GM21390 (cell line): ENCODE data around the gene HOXC9.

Experiments
- ATAC-seq: cut with Tn5 transposase; IDR thresholded peaks from one replicate; pipeline ENCODE4 v1.9.1; 2021; ENCODE audit not compliant: unreplicated experiment

Gene HOXC9

DNA sequence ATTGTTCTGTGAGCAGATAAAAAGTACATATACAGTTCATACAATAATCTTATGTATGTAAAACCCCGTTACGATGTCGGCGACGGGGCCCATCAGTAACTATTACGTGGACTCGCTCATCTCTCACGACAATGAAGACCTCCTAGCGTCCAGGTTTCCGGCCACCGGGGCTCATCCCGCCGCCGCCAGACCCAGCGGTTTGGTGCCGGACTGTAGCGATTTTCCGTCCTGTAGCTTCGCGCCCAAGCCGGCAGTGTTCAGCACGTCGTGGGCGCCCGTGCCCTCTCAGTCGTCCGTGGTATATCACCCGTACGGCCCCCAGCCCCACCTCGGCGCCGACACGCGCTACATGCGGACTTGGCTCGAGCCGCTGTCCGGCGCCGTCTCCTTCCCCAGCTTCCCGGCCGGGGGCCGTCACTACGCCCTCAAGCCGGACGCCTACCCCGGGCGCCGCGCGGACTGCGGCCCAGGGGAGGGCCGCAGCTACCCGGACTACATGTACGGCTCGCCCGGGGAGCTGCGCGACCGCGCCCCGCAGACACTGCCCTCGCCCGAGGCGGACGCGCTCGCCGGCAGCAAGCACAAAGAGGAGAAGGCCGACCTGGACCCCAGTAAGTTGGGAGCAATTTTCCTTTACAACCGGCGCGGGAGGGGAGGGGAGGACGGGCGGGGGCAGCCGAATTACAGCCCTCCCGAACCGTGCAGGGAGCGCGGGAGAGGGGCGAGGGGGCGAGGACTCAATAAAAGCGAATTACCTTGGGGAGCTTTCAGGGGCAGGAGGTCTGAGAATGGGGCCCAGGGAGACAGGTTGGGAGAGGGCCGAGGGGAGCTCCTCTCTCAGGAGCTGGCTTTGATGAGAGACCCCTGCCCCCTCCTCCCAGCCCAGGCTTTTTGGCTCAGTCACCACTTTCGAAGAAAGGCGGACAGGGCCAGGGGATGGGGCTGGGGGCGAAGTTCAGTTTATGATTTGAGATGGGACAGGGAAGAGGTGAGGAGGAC lies at the start of gene HOXC9:
Gene HOXC9, plus strand, starts transcription at position 46 of the 999 bp plus-strand sequence. Its CDS starts 28 bp downstream, at position 74.
- no peak for ATAC-seq

DNA sequence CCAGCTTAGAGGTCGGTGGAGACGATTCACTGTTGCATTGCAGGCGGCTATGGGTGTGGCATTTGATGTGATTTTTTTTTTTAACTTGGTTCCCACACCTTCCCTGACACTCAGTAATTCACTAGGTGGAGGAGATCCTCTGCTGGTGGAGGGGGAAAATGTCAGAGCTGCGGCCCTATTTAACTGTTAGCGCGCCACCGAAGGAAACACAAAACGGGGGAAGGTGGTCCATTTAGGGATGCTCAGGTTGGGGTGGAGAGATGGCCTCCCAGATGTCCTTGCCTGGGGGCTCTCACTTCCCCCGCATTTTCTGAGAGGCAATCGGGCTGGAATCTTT lies 49.6 kb upstream of the HOXC9 start:
- ATAC-seq, result no peak

DNA sequence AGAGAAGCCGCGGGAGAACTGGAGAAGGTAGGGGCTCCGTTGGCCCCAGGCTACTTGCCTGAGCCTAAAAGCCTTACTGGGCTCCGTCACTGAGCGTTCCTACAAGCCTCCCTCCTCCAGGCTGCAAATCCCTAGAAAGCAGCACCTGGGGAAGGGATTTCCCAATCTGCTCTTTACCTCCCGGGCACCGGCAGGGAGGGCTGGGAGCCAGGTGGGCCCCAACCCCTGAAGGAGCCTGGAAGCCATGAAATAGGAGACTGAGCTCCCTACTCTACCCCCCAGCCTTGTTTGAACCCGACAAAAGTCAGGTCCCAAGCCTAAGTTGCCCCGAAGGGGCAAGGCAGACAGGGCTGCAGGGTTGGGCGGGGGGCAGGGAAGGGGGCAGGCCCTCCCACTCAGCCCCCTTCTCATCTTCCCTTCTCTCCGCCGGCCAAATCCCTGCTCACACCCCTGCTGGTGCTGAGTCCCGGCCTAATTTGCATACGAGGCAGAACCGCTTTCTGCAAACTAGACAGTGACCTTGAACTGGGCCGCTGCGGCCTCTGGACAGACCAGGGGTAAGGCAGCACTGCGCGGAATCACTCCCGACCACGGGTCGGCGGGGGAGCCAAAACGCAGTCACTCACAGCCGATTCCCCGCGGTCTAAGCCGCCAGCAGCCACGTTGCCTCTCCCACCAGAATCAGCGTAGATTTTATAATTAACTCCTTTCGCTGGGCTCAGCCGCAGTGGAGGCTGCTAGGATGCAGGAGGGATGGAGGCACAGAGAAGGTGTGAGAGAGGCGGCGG lies 49.0 kb upstream of the HOXC9 start:
- no peak for ATAC-seq

DNA sequence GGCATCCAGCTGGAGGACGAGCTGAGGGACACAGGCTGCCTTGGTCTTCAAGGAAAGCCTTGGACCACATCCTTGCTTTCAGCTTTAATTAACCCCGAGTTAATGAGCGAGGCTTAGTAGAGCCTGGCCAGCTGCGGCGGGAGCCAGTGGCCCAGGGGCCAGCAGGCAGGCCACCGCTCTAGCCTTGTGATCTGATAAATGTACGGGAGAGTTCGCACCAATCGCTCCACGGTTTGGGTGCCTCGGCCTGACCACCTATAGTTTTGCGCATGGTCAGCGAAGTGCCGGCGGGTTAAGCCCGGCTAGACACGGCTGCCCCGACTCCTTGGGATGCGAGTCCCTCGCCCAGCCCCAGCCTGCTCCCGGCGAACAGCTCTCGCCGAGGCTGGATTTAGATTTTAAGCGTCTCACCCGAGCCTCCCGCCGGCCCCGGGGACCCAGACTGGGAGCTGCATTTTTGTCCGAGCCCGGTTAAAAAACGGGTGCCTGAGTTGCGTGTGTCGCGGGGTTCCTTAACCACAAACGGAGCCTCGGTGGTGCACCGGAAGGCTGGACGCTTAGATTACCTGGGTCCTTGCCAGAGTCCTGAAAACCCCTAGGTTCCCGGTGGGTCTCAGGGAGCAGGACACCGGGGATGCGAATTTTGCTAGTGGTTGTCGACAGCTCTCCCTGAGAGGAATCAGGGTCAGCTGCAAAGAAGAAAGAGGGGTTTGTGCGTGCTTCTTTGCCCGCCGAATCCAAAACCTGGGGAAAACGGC lies 48.2 kb upstream of the HOXC9 start:
- ATAC-seq, result no peak

DNA sequence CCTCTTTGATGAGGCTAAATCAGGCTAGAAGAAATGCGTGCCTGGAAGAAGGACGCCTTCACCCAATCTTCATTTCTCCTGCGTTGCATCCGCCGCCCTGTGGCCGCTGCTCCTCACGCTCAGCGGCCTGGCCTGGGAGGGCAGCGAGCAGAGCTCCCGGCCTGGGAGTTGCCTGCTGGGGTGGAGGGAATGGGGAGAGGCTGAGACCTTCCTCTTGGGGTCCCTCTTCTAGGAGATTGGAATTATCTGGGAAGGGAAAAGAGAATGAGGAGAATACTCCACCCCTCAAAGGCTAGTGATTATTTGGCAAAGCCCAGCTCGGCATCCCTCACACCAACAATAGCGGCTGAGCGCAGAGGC lies 47.6 kb upstream of the HOXC9 start:
- ATAC-seq, result no peak

DNA sequence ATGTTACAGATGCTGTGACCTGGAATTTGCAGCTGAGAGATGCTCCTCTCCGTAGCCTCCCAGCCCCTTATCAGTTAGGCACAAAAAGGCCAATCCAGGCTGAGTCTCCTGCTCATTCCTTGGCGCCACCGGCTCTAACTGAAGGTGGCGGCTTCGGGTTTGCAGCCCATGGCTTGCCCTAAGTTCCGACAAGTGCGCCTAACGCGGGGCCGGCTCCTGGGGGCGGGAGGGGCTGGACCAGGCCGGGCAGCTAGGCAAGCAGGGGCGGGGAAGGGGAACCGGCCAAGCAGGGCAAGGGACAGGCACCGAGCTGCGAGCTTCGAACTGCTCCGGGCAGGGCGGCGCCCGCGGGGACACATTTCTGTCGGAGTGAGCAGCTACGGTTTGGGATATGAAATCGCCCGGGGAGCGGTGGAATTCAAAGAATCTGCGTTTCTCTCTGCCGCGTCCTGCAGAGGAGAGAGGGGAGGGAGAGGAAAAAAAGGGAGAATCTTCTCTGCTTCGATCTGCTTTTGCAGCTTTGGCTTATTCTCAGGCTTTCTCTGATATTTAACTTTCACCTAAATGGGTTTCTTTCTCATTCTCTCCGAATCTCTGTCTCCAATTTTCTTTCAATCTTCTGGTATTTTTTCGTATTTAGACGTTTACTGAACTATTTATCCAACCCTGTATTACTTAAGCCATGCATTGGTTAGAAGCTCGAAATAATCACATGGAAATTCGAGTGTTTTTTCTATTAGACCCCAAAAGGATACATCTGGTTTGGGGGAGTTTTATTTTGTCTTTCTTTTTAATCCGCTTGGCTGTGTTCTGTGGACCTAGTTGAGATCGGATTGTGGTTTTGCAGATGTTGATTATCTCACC lies 46.9 kb upstream of the HOXC9 start:
- no peak for ATAC-seq

DNA sequence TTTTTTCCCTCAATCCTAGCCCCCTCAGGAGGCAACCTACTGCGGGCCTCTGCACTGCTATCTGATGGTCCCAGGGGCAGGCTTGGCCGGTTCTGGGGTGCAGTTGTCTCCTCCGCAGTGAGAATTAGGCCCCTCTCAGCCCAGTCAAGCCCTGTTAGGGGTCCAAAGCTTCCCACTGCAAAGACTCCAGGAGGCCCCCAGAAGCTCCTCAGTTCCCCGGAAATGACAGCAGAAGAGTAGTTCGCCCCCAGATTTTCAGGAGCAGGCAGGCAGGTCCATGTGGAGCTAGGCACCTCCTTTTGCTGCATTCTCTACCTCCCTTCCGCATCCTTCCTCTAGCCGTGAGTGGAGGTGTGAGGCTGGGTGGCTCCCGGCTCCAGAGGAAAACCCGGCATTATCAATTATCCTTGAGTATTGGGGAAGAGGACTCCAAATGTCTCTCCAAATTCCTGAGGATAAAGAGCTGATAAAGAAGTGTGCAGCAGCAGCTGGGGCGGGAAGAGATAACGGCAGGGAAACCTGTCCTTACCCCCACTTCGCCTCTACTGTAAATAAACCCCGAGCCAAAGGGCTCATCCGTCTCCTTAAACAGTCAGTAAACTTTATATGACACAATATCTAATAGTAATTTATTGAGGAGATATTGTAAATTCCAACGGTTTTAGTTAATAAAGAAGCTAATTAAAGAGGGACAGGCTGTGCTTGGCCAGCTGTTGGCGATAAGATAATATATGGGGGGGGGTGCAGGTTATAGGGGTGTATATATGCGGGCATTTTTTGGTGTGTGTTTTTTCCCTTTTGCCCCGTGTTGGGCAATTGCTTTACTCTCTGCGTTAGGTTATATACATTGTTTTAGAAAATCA lies 45.9 kb upstream of the HOXC9 start:
- ATAC-seq, result no peak

DNA sequence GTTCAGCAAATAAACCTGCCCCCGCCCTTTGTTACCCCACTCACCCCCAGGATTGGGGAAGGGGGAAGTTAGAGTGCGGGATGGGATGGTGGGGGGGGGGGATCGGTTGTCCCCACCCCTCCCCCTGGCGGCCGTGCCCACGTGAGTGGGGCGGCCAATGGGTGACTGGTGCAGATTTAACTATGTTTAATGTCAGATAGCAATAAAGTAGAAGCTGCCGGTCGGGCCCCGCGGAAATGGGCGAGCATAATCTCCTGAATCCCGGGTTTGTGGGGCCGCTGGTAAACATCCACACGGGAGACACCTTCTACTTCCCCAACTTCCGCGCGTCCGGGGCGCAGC lies 45.3 kb upstream of the HOXC9 start, which contains the start of gene HOXC12:
Gene HOXC12, plus strand, starts transcription at position 210 of the 342 bp plus-strand sequence. Its CDS starts 27 bp downstream, at position 237.
- ATAC-seq, result no peak

DNA sequence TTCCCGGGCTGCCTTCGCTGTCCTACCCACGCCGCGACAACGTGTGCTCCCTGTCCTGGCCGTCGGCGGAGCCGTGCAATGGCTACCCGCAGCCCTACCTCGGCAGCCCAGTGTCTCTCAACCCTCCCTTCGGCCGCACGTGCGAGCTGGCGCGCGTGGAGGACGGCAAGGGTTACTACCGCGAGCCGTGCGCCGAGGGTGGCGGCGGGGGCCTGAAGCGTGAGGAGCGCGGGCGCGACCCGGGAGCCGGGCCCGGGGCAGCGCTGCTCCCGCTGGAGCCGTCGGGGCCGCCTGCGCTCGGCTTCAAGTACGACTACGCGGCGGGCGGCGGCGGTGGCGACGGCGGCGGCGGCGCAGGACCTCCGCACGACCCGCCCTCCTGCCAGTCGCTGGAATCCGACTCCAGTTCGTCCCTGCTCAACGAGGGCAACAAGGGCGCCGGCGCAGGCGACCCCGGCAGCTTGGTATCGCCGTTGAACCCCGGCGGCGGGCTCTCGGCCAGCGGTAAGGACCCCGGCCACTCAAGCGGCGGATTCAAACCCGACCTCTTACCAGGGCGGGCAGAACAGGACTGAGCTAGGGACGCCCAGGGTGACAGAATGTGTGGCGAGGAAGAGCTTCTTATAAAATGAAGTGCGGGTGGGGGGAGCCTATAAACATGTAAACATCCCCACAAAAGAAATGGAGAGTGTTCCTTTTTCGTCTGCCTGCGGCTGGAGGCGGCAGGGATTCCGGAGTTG lies 44.8 kb upstream of the HOXC9 start:
- ATAC-seq, result no peak

DNA sequence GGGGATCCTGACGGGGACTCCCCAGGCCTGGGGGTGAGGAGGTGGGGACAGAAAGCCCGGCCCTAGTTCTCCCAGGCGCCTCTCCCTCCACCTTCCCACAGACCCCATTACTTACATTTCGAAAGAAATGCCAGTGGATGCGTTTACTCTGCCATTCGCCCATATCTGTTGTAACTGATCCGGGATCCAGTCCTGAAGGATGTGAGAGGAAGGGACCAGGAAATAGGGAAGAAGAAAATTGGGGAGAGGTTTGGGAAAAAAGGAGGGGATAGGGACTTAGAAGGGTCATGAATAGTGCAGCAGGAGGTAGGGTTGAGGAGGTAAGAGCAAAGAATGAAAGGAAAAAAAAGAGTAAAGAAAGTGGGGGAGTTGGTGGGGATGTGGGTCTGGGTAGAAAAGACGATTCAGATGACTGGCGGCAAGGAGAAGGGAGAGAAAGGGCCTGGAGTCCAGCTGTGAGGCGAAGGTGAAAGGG lies 44.1 kb upstream of the HOXC9 start:
- ATAC-seq, result no peak

DNA sequence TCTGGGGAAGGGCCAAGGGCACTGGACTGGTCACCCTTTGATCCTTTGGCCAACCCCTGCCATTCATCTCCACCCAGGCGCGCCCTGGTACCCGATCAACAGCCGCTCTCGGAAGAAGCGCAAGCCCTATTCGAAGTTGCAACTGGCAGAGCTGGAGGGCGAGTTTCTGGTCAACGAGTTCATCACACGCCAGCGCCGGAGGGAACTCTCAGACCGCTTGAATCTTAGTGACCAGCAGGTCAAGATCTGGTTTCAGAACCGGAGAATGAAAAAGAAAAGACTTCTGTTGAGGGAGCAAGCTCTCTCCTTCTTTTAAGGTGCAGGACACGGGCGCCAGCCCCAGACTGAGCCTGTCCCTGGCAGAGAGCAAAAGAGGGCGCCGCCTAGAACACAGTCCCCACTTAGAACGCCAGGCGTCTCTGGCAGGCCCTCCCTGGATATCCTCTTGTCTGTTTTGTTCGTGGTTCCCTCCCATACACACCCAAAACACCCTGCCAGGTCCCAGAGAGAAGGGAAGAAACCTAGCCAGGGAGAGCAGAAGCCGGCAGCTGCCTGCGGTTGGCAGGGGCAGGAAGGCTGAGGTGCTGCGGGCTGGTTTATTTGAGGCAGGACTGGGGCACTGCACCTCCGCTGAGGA lies 43.6 kb upstream of the HOXC9 start:
- ATAC-seq, result no peak

DNA sequence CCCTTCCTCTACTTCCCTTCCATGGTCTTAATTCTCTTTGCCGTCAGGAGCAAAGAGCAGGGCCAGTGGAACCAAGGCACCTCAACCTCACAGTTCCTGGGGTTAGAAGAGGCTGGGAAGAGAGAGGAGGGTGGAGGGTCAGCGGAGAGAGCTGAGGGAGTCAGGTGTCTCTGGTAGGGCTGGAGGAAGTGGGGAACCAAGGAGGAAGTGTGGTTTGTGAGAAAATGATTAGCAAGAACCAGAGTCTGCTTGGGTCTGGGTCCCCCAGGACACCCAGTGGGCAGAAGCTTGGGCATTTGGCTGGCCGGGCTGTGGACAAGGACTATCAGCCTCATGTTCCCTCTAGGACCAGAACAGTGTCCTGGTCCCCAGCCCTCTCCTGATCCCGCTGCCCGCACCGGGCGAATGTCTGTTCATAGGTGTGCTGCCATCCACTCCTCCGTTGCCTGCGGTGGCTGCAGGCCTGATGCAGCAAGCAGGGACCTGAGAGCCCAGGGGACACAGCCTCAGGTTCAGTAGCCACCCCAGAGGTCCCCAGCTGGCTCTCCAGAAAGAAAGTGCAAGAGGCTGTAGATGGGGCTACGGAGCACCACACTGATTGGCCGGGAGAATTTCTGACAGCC lies 42.9 kb upstream of the HOXC9 start:
- ATAC-seq, result no peak

DNA sequence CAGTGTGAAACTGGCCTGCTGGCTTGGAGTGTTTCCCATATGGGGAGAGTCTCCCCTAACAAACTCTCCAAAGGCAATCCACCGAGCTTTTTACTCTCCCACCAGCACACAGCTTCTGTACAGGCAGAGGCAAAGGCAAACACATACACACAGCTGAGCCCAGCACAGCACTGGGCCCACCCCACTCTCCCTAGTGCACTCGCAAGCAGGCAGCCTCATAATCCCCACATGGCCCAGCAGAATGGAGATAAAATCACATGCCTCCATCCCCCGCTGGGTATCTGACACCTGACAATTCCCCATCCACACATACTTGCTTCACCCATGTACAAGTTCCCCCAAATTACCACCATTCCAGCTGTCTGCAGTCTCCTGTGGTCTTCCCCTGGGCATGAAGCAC lies 41.8 kb upstream of the HOXC9 start:
- no peak for ATAC-seq

DNA sequence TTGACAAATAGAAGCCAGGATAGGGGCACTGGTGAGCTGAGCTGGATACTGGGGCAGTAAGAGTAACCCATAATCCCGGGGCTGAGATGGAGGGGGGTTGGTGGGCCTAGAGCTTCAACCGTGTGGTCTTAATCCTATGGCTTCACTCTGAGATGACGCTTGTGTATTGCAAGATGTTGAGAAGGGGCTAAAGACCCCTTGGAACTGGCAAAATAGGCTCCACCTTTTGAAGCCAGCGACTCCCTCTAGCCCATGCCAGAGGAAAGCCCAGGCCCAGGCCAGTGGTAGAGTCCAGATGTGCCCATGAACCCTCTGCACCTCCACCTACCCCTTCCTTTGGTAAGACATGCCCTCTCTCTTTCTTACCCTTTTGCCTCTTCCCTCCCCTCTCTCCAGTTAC lies 40.6 kb upstream of the HOXC9 start:
- no peak for ATAC-seq

DNA sequence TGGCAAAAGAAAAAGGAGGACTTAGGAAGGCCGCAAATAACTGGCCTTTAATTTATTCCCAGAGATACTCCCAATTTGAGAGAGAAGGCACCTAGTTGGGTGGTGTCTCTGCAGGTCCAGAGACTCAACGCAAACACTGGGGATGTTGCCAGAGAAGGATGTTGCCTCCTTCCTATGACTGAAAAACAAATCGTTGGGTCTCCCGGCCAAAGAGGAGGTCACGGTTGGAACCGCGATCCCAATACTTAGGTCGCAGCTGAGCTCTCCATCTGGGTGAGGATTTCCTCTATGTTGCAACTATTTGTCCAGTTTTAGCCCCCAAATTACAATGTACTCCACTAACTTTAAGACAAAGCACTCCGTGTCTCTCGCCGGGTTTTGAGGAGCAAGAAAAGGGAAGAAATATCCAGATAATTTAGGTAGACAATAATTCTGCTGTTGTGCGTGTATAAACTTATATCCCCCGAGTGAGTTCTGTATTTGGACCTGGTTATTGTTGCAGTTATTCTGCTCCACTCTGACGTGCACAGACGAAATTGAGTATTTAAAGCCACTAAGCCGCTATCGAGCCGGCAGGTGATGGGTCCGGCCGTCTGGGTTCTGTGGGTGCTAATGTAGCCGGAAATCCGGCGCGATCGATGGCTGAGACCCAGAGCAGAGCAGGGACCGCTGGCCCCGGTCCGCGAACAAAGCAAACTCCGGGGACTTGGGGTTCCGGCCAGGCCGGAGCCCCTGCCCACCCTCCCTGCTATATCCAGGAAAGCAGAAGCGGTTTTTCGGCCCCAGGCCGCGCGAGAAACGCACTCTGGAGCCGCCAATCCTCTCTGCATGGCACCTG lies 39.6 kb upstream of the HOXC9 start:
- ATAC-seq, result no peak

DNA sequence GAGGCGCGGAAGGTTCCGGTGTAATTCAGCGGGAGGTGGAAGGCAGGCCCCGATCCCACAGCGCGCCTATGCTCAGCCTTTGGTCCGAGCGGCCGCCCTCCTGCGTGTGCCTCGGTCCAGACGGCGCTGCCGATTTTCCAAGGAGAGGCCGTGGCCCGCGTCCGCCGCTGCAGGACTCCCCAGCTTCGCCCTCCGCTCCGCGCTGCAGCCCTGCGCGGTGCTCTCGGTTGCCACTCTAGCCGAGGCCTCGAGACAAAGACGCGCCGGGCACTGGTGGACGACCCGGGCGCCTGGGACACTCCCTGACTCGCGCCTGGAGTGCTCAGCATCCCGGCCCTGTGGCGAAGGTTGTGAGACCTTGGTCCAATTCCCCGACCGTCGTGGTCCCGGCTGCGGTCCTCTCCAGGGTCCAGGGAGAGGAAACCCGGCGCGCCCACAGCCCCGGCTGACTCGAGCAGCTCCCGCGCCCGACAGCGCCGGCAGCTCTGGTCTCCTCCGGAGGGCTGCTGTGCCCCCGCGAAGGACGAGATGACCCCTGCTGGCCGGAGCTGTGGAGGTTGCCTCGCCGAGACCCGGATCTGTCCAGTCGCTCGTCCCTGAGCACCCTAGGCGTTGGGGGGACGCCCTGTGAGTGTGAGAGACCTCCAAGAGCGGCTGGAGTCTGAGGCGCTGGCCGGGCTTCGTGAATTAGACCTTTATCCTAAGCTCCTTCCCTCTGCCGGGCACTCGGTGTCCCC lies 38.8 kb upstream of the HOXC9 start:
- ATAC-seq, result no peak
